ENCODE results near the gene C10orf143. TPM values are rescaled to one million over a fixed set of nuclear protein-coding genes. Genes with fewer than 3 reads are reported as not detected.

The C10orf143 gene
- total and polyA plus RNA-seq, 2 of the 4 experiments (the other 2 are of a cell fraction): 0.36 to 0.60 TPM

GRCh38 chr10:130017631-130018022 lies 93.0 kb downstream of the C10orf143 start:
- no TSS peak for BruUV-seq (replicated peaks)
- dilution Hi-C loops (cut with HindIII; ENCODE audit: low sequenced_read_pairs, unreplicated experiment) (no loop called here), intact Hi-C loops (cut with micrococcal nuclease) (no loop called here), in situ Hi-C loops (cut with MboI; ENCODE audit: low sequenced_read_pairs) (no loop called here)
- Histone ChIP-seq H3K79me1 (ENCODE audit: low read depth in 1 of 2, low read length in 2 of 2) (no peaks in the 10 kb centered on the region), H3K4me3 (ENCODE audit: insufficient read depth, low read depth, low read length) (no peak overlapping the region), H3K23ac (ENCODE audit: low read depth, low read length) (no peak overlapping the region), H3K36me3 (ENCODE audit: control insufficient read depth, insufficient read depth, low read length) (no peaks in the 10 kb centered on the region), H3K9me1 (ENCODE audit: insufficient read depth, low read length) (no peaks in the 10 kb centered on the region), H2BK5ac (ENCODE audit: low read depth, low read length, poor library complexity, severe bottlenecking) (no peak overlapping the region), H3K27me3 (ENCODE audit: control insufficient read depth, insufficient read depth, low read length) (no peaks in the 10 kb centered on the region), H3K4me2 (ENCODE audit: low read depth, low read length) (no peak overlapping the region), H3K27ac (ENCODE audit: insufficient read depth, low read length) (no peak overlapping the region), H4K8ac (ENCODE audit: low read depth in 2 of 2, low read length in 2 of 2) (no peak overlapping the region), H4K91ac (ENCODE audit: insufficient read depth, low read depth, low read length) (no peak overlapping the region), H4K20me1 (ENCODE audit: insufficient read depth, low read length) (no peaks in the 10 kb centered on the region), H2AK9ac (replicated peaks; ENCODE audit: low read depth, low read length, poor library complexity) (no peak overlapping the region), H3K4me1 (ENCODE audit: control insufficient read depth, insufficient read depth, low read length) (peaks cover 4% of the 10 kb centered on the region; the same call in 1 of the 2 replicates), H2BK15ac (ENCODE audit: low read depth, low read length) (no peak overlapping the region), H2AK5ac (ENCODE audit: low read depth, low read length) (no peak overlapping the region), H2BK120ac (ENCODE audit: low read depth, low read length) (no peak overlapping the region), H3K9me3 (ENCODE audit: control insufficient read depth, insufficient read depth, low read length) (no peaks in the 10 kb centered on the region; the same call in 1 of the 2 replicates), H3K14ac (replicated peaks; ENCODE audit: low read depth, low read length) (no peak overlapping the region), H4K5ac (ENCODE audit: low read depth, low read length) (no peak overlapping the region), H3K56ac (ENCODE audit: extremely low read depth, insufficient read depth, low read length) (no peak overlapping the region), H3K9ac (ENCODE audit: low read depth, low read length) (no peak overlapping the region), H3K18ac (ENCODE audit: low read depth, low read length) (no peak overlapping the region), H2BK20ac (ENCODE audit: low read depth, low read length) (no peak overlapping the region), H2AFZ (replicated peaks; ENCODE audit: low read length, poor library complexity) (no peak overlapping the region), H3K4ac (ENCODE audit: low read depth, low read length) (no peak overlapping the region)
- TF ChIP-seq FOS (IDR thresholded peaks at IDR 0.05; ENCODE audit: low read depth, low read length) (no peak), SMC3 (IDR thresholded peaks at IDR 0.05; ENCODE audit: low read depth, low read length) (no peak), CTCF (conservative IDR thresholded peaks at IDR 0.05; ENCODE audit: low read depth, low read length) (no peak), RCOR1 (IDR thresholded peaks at IDR 0.05; ENCODE audit: insufficient replicate concordance, low read length) (no peak), MAZ (IDR thresholded peaks at IDR 0.05; ENCODE audit: borderline replicate concordance, low read depth, low read length) (no peak), CEBPB (IDR thresholded peaks at IDR 0.05; ENCODE audit: low read depth, low read length) (no peak)
- 62% methylated on average over 2 of the region's 13 CpGs; no CpG with 5 or more reads in 1 of the 2 experiments for WGBS, 2 experiments (ENCODE audit: extremely low coverage in 2 of 2, insufficient read length in 1 of 2)
- DNase-seq (no peak), ATAC-seq (ENCODE audit: low read depth) (no peak)
- ChIA-PET CTCF (no interaction called here), POLR2A (ENCODE audit: unreplicated experiment) (no interaction called here)
